GM03348 (cell line): Measurements from ENCODE around the gene COL5A1.
"Not testable (repeated sequence)": the region's sequence is repeated elsewhere in the genome, so short reads cannot be mapped to it uniquely, and the experiment has no call there.

ENCODE experiments used
- DNase-seq: peaks from one replicate; pipeline ENCODE4 v3.0.0; 2012; ENCODE audit warnings: low spot score

The COL5A1 gene

DNA sequence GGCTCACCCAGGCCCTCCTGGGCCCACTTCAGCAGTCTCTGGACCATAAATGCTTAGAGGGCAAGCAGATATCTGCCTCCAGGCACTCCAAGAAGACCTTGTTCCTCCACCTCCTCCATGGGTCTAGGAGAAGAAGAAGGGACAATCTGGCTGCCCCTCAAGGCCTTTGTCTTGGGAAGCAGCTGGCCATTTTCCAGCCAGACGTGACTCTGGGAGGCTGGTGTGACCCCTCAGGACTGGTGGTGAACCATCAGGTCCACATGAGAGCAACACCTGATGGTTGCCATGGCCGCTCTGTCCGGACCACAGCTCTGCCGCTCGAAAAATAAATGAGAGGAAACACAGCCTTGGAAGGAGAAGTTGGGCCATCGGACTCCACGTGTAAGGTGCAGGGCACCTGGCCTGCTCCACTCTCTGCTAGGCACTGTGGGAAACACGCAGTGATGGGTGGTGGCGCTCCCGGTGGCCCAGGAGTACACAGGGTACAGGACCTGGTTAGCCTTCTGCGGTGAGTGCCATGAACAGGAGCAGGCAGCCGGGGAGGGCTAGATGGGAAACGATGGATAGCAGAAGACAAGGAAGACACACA is 3.0 kb upstream of the COL5A1 start:
- DNase-seq: no peak

DNA sequence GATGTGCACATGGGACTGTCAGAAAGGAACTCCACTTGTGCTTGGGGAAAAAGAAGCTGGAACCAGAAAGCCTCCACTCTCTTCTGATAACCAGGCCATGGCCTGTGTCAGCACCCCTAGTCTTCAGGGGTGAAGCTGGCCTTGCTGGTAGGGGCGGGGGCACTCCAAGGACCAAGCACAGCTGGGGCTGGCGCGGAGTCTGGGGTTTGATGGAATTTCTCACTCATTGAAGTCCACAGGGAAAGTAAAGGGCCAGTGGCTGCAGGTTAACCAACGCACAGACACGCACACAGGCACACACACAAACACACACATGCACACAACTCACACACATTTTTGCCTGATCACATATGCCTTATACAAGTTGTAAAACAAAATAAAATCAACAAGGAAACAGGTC is 1.6 kb upstream of the COL5A1 start:
- no peak for DNase-seq

DNA sequence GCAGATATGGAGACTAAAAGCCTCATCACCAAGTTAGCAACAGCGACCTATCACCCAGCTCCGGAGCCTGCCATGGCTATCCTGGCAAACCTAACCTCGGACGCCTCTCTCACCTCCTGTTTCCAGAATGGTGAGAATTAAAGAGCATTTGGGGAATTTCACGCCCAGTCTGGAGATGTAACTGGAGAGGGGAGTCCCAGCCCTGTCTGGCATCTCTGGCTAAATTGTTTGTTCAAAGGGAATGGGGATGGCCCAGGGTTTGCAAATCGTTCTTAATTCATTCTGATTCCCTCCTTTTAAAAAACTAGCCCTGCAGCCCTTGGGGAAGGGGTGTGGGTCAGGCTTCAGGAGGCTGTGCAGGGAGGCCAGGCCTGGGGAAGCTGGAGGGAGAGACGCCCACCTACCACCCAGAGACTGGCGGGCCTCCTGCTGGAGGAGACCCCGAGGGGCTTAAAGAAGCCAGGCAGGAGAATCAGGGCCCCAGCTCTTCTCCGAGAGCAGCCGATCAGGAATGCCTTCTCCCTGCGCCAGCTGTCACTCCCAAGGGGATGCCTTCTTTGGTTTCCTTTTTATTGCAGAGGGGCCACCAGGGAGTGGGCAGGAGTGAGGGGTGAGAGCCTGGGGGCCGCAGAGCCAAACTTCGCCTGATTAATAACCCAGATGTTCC is 964 bp upstream of the COL5A1 start:
- no peak for DNase-seq

DNA sequence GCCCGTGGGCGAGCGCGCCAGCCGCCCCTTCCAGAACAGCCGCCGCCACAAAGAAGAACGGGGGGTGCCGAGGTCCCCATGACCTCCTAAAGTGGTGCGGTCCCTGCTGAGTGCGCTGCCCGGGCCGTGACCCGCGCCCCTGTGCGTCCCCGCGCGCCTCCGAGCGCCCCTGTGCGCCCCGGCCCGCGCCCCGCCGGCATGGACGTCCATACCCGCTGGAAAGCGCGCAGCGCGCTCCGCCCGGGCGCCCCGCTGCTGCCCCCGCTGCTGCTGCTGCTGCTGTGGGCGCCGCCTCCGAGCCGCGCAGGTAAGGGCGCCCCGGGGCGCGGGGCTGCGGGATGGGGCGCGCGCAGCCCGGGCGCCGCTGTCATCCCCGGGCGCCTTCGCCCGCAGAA is 384 bp downstream of the COL5A1 start:
- DNase-seq: no peak

DNA sequence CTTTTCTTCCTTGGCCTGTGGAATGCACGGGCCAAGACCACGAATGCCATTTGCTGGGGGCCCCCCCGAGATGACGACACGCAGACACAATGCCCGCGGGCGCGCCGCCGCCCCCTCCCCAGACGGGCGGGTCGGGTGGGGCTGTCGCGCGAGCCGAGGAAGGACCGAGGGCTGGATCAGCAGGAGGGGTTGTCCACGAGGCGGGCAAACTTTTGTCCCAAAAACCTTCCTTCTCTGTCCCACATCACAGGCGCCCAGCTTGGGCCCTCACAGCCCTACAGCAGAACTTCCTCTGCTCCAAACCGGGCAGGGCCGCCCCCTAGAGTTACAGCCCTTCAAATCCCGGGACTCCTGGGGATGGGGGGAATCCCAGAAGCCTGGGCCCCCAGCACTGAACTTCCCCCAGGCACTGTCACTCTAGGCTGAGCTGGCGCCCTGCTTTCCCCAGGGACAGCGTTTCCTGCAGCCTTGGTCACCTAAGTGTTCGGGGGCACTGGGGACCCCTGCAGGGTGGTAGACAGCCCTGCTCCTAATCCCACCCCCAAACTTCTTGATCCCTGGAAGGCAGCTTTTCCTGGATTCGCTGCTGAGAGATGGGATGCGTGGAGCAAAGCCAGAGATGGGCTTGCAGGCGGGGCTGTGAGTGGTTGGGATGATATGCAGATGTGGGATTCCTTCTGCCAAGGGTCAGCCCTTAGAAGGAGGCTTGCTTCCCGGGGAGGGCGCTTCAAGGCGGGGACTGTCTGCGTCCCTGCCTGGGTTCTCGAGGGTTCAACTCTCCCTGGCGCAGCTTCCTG is 980 bp downstream of the COL5A1 start:
- peak; percentile 90 for DNase-seq

DNA sequence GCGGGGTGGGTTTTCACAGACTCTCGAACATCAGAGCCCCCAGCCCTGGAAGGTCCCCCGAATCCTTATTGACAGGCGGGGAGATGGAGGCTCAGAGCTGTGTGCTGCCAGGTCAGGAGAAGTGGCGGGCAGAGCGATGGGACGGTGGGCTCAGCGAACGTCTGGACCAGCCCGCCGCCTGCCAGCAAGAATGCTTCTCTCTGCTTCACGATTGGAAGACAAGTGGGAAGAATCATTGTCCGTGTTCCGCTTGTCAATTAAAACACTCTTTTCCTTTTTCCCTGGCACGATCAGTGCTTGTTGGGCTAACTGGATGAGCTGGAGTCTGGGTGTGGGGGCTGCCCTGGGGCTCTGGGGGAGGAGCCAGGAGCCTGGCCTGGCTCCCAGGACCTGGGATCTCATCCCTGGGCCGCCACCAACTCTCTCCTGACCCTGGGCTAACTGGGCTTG is 1.6 kb downstream of the COL5A1 start:
- peak; percentile 76 for DNase-seq

DNA sequence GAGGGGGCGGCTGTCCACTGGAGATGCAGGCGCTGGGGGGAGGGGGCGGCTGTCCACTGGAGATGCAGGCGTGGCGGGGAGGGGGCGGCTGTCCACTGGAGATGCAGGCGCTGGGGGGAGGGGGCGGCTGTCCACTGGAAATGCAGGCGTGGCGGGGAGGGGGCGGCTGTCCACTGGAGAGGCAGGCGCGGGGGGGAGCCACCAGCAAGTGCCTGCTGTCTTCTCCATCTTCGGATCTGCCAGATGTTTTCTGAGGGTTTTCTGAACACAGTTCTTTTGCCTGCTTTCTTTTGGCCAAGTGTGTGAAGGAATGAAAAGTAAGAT is 2.8 kb downstream of the COL5A1 start:
- not testable (repeated sequence) for DNase-seq

DNA sequence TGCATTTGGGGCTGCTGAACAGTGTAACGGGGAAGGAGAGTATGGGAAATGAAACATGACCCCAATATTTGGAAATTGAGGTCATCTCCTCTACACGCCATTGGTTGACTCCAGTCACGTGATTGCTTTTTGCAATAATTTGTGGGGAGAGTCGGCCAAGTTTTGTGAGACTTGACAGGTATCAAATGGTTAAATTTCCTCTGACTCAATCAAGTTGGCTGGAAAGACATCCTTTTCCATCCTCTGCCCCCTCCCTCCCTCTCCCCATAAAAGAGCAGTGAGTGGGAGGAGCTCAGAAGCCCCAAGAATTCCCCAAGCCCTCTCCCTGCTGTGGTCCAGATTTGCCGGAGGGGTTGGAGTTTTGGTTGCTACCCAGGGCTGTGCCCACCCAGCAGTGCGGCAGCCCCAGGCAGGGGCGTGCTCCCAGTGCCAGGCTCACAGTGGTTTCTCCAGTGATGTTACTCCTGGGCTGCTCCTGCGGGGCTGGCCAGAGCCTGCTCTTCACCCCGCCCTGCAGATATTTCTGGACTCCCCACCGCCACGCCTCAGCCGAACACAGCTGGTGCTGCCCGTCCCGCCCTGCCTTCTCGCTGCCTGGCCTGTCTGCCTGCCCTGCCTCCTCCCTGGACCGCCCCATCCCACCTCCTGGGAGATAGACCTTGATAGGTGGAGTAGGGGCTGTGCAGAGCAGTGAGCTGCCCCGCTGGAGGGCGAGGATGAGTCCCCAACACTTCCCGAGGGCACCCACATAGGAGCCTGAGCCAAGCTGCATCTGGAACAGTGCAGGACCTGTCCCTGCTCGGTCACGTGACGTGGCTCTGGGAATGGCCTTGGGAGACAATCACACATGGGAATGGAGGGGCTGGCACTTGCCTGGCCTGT is 3.4 kb downstream of the COL5A1 start:
- DNase-seq: peak; percentile 92

DNA sequence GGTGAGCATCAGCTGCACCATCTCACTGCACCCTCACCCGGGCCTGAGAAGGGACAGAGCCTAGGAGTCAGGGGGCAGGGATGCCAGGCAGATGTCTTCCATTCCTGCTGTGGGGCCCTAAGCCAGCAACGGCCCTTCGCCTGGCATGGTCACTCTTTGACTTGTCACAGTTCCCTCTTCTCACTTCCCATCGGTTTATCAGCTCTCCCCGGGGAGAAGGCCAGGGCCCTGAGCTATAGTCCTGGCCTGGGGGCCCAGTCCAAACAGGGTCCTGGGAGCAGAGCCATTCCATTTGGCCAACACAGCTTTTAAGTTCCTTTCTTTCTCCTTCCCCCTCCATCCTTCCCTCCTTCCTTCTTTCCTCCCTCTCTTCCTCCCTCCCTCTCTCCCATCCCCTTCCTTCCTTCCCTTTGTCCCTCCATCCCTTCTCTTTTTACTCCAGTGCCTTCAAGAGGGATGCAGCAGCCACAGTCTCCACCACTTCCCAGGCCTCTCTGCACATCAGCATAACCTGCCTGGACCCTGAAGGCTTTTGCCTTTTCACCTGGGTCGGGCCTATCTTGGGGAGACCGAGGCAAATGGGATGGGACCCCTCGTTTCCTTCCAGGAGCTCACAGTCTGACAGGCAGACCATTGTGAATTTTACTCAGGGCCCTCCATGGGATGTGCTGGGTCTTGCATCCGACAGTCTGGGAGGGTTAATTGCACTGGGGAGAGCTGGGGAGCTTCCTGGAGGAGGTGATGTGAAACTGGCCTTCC is 4.2 kb downstream of the COL5A1 start:
- DNase-seq: no peak

DNA sequence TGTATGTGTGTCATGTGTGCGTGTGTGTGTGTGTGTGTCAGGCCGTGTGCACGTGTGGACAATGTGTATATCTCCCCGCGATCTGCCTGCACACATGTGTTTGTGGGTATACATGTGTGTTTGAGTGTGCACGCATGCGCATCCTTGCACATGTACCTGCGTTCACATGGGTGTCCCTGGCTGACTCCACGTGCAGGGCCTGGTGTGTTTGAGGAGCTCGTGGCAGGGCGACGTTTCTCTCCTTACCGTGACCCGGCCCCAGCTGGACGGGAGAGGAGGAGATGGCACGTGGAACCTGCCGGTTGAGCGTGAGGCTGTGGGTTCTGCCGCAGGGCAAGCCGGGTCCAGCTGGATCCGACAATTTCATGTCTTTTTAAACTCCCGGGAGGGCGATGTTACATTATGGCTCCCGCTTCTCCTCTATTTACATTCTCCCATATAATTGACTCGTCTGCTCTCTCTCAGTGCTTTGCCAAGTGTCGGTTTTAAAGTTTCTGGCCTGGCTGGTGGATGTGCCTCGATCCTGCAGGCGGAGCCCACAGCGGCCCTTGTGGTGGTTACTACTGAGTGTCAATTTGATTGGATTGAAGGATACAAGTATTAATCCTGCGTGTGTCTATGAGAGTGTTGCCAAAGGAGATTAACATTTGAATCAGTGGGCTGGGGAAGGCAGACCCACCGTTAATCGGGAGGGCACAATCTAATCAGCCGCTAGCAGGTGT is 5.9 kb downstream of the COL5A1 start:
- no peak for DNase-seq

DNA sequence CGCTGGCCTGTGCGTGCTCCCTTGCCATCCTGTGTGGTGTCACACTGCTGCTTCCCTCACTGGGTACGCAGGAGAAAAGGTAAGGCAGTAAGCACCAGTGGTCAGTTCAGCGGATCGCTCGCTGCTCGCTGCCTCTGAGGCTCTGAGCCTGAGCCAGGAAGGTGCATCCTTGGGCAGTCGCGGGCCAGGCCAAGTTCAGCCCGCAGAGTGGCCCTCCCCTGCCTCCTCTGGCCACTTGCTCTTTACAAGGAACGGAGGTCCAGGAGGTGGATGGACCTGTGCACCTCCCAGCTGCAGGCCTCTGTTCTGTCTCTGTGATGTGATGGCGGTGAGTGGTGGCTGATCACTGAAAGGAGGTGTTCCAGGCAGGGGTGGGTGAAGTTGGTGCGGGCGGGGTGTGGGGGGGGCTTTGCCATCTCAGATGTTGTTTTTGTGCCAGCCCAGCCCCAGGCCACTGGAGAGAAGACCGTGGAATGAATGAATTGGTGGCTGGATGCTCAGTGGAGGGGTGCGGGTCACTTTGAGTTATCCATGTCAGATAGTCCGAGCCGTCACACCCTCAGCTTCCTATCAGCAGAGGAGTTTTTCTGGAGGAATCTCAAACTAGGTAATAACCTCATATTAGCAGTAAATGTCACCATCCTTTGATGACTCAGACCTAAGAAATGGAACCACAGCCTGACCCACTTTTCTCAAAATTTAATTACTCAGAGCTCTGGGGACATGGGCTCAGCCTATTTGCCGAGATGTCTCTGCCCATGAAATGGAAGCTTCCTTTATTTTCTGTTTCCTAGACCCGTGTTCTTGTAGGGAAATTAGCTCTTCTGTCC is 7.3 kb downstream of the COL5A1 start:
- DNase-seq: peak; percentile 72

DNA sequence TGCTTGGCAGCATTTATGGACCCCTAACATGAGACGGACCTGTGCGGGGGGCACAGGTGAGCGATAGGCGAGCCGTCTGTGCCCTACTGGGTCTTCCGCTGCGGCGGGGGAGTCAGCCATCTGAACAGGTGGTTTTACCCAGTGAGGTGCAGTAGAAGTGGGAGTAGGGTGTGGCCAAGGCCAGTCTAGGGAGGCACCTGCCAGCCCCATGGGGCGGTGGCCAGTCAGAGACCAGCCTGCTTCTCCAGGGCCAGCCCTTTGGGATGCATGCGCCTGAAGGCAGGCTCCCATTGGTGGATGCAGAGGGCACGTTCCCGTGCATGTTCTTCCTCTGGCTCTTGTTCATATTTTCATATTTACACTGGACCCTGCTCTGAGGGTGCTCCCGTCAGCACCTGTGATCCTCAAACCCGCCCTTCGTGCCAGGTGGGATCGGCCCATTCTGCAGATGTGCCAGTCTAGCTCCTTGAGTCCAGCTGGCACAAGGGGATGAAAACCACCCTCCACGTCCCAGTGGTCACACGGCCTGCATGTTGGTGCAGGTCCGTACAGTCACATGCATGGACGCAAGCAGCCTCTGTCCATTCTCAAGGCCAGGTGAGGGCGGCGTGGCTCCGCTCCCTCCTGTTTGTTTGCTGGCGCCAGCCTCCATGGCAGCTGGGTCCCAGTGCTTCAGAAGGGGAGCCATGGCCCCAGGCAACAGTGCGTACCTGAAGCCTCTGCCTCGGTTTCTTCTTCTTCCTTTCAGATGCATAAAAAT is 9.0 kb downstream of the COL5A1 start:
- DNase-seq: no peak

DNA sequence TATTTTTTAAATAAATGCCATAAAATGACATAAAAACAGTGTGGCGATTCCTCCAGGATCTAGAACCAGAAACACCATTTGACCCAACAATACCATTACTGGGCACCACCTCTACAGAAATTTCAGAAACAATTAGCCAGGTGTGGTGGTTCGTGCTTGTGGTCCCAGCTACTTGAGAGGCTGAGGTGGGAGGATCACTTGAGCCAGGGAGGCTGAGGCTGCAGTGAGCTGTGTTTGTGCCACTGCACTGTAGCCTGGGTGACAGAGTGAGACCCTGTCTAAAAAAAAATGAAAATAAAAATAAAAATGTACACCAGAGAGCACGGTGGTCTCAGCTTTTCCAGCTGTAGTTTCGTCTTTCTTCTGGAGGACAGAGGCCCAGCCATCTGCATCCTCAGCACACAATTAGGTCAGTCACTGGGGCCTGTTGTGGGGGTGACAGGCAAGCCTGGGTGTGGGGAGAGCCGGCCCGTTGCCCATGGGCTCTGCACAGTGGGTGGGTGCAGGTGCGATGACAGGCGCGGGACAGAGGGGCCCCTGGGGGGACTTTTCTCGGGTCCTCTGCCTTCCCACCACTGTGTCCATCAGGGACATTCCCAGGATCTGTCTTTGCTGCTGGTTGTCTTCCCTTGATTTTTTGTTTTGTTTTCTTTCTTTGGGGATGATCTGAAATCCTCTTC is 9.8 kb downstream of the COL5A1 start:
- DNase-seq: no peak

DNA sequence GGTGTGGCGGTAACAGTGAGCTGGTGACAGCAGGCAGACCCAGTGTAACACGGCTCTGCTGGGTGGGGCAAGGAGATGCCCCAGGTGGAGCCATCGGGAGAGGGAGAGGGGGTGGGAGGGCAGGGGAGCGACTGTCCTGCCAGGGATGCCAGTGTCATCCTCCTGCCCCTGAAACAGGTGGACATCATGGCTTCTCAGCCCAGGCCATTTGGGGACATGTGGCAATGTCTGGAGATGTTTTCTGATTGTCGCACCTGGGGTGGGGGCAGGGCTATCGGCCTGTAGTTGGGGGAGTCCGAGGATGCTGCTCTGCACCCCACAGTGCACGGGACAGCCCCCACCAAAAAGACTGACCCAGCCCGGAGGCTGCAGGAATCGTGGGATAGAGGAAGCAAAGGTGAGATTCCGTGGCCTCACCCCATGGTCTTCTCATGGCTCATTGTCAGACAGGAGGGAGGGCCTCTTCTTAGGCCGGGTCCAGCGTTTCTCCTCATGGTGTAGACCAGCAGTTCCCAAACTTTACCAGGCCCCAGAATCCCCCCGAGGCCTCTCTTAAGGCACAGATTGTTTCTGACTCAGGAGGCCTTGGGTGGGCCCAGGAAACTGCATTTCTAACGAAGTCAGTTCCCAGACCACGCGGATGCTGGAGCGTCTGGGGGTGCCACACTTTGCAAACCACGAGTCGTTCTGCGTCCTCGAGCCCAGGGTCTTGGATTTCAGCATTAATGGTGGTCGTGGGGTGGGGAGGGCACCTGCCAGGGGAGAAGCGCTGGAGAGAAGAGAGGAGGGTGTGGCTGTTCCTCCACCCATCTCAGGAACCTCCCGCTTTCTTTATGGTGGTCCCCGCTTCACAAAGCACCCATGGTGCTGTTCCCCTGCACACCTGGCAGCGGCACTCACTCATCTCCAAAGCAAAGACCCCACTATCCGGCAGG is 11.0 kb downstream of the COL5A1 start:
- DNase-seq: no peak

DNA sequence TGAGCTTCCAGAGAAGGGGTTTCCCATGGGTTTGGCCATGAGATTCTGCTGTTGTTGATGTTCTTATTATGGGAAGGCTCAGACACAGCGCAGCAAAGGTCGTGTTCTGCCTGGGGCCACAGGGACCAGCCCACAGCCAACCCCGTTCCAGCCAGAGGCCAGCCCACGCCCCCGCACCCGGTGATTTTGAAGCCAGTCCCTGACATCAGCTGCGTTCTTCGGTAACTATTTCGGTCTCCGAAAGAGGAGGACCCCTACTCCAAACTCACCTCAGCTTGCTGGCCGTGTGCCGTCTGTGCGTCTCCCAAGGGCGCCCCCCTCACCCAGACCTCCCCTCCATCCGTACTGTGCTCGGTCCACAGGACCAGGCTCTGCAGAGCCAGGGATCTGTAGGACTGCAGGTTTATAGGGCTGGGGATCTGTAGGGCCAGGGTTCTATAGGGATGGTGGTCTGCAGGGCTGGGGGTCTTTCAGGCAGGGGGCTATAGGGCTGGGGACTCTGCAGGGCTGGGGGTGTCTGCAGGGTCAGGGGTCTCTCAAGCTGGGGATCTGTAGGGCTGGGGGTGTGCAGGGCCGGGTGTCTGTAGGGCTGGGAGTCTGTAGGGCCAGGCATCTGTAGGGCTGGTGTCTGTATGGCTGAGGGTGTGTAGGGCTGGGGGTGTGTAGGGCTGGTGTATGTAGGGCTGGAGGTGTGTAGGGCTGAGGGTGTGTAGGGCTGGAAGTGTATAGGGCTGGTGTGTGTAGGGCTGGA is 11.8 kb downstream of the COL5A1 start:
- no peak for DNase-seq

DNA sequence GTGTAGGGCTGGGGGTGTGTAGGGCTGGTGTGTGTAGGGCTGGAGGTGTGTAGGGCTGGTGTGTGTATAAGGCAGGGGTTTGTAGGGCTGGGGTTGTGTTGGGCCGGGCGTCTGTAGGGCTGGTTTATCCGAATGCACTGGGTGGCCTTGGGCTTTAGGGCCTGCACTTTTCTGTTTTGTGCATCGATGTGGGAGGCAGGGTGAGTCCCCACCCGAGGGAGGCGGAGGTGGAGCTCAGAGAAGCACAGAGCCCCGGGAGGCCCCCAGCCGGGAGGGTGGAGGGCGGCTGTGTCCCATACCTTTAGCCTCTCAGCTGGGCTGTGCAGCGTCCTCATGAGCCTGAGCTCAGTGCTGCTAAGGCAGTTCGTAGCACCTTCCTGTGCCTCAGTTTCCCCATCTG is 13.5 kb downstream of the COL5A1 start:
- no peak for DNase-seq
